Cardiac muscle cell (in vitro differentiated cells and primary cell): Measurements from ENCODE around the gene KIRREL3. TPM values are rescaled to one million over a fixed set of nuclear protein-coding genes. Genes with fewer than 3 reads are reported as not detected.
A peak's percentile ranks its signal among the peaks of the same experiment; 100 is the strongest.

Source experiments
- DNase-seq, 2 donors: peaks; one replicate each; pipeline versions ENCODE4 v3.0.0 to v3.0.0-alpha.2; 2010 to 2017; ENCODE audit warnings: low read depth in 1 of 2, low spot score in 1 of 2
- H3K27ac ChIP-seq: fragments of 200-600 bp; sonication (generic); 2 replicates; pipeline ENCODE4 v1.5.1; 2016
- H3K27me3 ChIP-seq: fragments of 200-600 bp; sonication (generic); 2 replicates; pipeline ENCODE4 v1.6.0; 2016; ENCODE audit warnings: control low read depth
- H3K36me3 ChIP-seq: fragments of 200-600 bp; sonication (generic); 2 replicates; pipeline ENCODE4 v1.5.1; 2016; ENCODE audit warnings: control low read depth
- H3K4me1 ChIP-seq: fragments of 200-600 bp; sonication (generic); 2 replicates; pipeline ENCODE4 v1.8.1; 2017; ENCODE audit warnings: low read depth, mild to moderate bottlenecking, mixed run types
- H3K4me3 ChIP-seq: fragments of 200-600 bp; sonication (generic); 2 replicates; pipeline ENCODE4 v1.5.1; 2016; ENCODE audit warnings: mild to moderate bottlenecking
- H3K9me3 ChIP-seq: fragments of 200-600 bp; sonication (generic); 2 replicates; pipeline ENCODE4 v1.5.1; 2017; ENCODE audit warnings: low read depth, mild to moderate bottlenecking, control low read depth
- CTCF ChIP-seq: IDR thresholded peaks from 2 replicates; pipeline ENCODE4 v1.5.1; 2012; ENCODE audit warnings: low read depth, mild to moderate bottlenecking, low read length
- polyA plus RNA-seq: library from polyadenylated mRNA; unstranded; fragments of >200 nt; fragmentation: Nextera tagmentation; extraction: Ambion mirVana; gene quantifications from 2 replicates; pipeline ENCODE4 v1.2.1, GENCODE V29; 2016
- total RNA-seq: library from RNA; depleted of rRNA; stranded (reverse); fragments of >200 nt; gene quantifications from 2 replicates; pipeline ENCODE4 v1.2.3, GENCODE V29; 2016

The KIRREL3 gene
- total and polyA plus RNA-seq, 2 experiments from 2014 or later, result 0.12 to 0.89 TPM

- no peak for TF ChIP-seq CTCF
- peak in 1 of 2 donors; percentile 12 for DNase-seq
- Histone ChIP-seq H3K27me3 (peaks cover 12% of the 10 kb centered on the region), H3K9me3 (no peaks in the 10 kb centered on the region), H3K4me1 (peaks cover 7% of the 10 kb centered on the region), H3K4me3 (no peak overlapping the region), H3K36me3 (no peaks in the 10 kb centered on the region), H3K27ac (no peak overlapping the region)
Measured at GRCh38 chr11:126809514-126810289, 190.9 kb downstream of the KIRREL3 start.

- Histone ChIP-seq H3K9me3 (no peaks in the 10 kb centered on the region), H3K4me3 (no peak overlapping the region), H3K36me3 (no peaks in the 10 kb centered on the region), H3K27ac (no peak overlapping the region), H3K27me3 (peaks cover 21% of the 10 kb centered on the region), H3K4me1 (peaks cover 7% of the 10 kb centered on the region)
- no peak for TF ChIP-seq CTCF
- no peak for DNase-seq
Measured at GRCh38 chr11:126808836-126809235, 191.7 kb downstream of the KIRREL3 start.

- no peak for DNase-seq
- no peaks in the 10 kb centered on the region for H3K36me3 ChIP-seq
- H3K27ac ChIP-seq, result no peak overlapping the region
- peaks cover 24% of the 10 kb centered on the region for H3K27me3 ChIP-seq
- H3K4me3 ChIP-seq, result no peak overlapping the region
- TF ChIP-seq CTCF, result no peak
- no peaks in the 10 kb centered on the region for H3K9me3 ChIP-seq
- H3K4me1 ChIP-seq, result peaks cover 7% of the 10 kb centered on the region
Measured at GRCh38 chr11:126808296-126808695, 192.3 kb downstream of the KIRREL3 start.

GRCh38 chr11:126805870-126806269 is 194.7 kb downstream of the KIRREL3 start:
- Histone ChIP-seq H3K27ac (no peak overlapping the region), H3K4me3 (no peak overlapping the region), H3K27me3 (peaks cover 27% of the 10 kb centered on the region), H3K36me3 (no peaks in the 10 kb centered on the region), H3K9me3 (no peaks in the 10 kb centered on the region), H3K4me1 (peaks cover 7% of the 10 kb centered on the region)
- no peak for DNase-seq
- TF ChIP-seq CTCF, result no peak

GRCh38 chr11:126804363-126804762 is 196.2 kb downstream of the KIRREL3 start:
- no peak for TF ChIP-seq CTCF

More at GRCh38 chr11:126804363-126804762, 196.2 kb downstream of the KIRREL3 start:
- no peaks in the 10 kb centered on the region for H3K9me3 ChIP-seq
- H3K27me3 ChIP-seq, result peaks cover 31% of the 10 kb centered on the region
- H3K4me3 ChIP-seq, result no peak overlapping the region
- H3K27ac ChIP-seq, result no peak overlapping the region
- no peak for DNase-seq
- H3K36me3 ChIP-seq, result no peaks in the 10 kb centered on the region
- no peaks in the 10 kb centered on the region for H3K4me1 ChIP-seq
